HG03045 (cell line): ENCODE measurements around the gene UNC5B.

Source experiments
- ATAC-seq: cut with Tn5 transposase; IDR thresholded peaks from one replicate; pipeline ENCODE4 v1.9.1; 2021; ENCODE audit warnings: mild to moderate bottlenecking, moderate library complexity; ENCODE audit not compliant: unreplicated experiment

UNC5B gene

GRCh38 chr10:71338728-71339495 is 126.5 kb downstream of the UNC5B start:
- no peak for ATAC-seq

GRCh38 chr10:71339796-71340589 is 127.6 kb downstream of the UNC5B start:
- ATAC-seq, result no peak

GRCh38 chr10:71342573-71343391 is 130.4 kb downstream of the UNC5B start:
- ATAC-seq, result no peak

GRCh38 chr10:71343392-71343773 is 131.0 kb downstream of the UNC5B start:
- ATAC-seq, result no peak

GRCh38 chr10:71344154-71344925 is 132.0 kb downstream of the UNC5B start:
- no peak for ATAC-seq

GRCh38 chr10:71344993-71345480 is 132.7 kb downstream of the UNC5B start:
- ATAC-seq, result no peak

GRCh38 chr10:71345694-71346093 is 133.3 kb downstream of the UNC5B start:
- ATAC-seq, result no peak

GRCh38 chr10:71346731-71347130 is 134.4 kb downstream of the UNC5B start:
- no peak for ATAC-seq

- ATAC-seq, result no peak
Measured at GRCh38 chr10:71347587-71348395, 135.4 kb downstream of the UNC5B start.

GRCh38 chr10:71348850-71349249 is 136.5 kb downstream of the UNC5B start:
- no peak for ATAC-seq

GRCh38 chr10:71349406-71349805 is 137.0 kb downstream of the UNC5B start:
- no peak for ATAC-seq

- ATAC-seq, result no peak
Measured at GRCh38 chr10:71351087-71351486, 138.7 kb downstream of the UNC5B start.

GRCh38 chr10:71351628-71352319 is 139.4 kb downstream of the UNC5B start:
- ATAC-seq, result no peak
